Ishikawa (cell line): ENCODE data around the gene ARFGAP1.

Experiments
- CEBPB ChIP-seq: IDR thresholded peaks from 2 replicates; pipeline ENCODE4 v1.6.1; 2012
- CREB1 ChIP-seq: IDR thresholded peaks from 2 replicates; pipeline ENCODE4 v1.6.1; 2012; ENCODE audit warnings: low read depth
- EGR1 ChIP-seq: IDR thresholded peaks from 2 replicates; pipeline ENCODE4 v1.6.1; 2012
- EP300 ChIP-seq: IDR thresholded peaks from 2 replicates; pipeline ENCODE4 v1.6.1; 2012; ENCODE audit warnings: borderline replicate concordance
- FOXM1 ChIP-seq: IDR thresholded peaks from 2 replicates; pipeline ENCODE4 v1.6.1; 2012; ENCODE audit warnings: low read depth, borderline replicate concordance
- NFIC ChIP-seq: IDR thresholded peaks from 2 replicates; pipeline ENCODE4 v1.6.1; 2012
- RAD21 ChIP-seq: IDR thresholded peaks from 2 replicates; pipeline ENCODE4 v1.6.1; 2012; ENCODE audit warnings: low read depth
- TAF1 ChIP-seq: IDR thresholded peaks from 2 replicates; pipeline ENCODE4 v1.6.1; 2012; ENCODE audit warnings: low read depth, mild to moderate bottlenecking
- TCF12 ChIP-seq: IDR thresholded peaks from 2 replicates; pipeline ENCODE4 v1.6.1; 2012; ENCODE audit warnings: low read depth
- TEAD4 ChIP-seq: IDR thresholded peaks from 2 replicates; pipeline ENCODE4 v1.6.1; 2012
- YY1 ChIP-seq: IDR thresholded peaks from 2 replicates; pipeline ENCODE4 v1.6.1; 2012; ENCODE audit warnings: low read depth
- ZBTB7A ChIP-seq: IDR thresholded peaks from 2 replicates; pipeline ENCODE4 v1.6.1; 2012; ENCODE audit warnings: low read depth
- TF ChIP-seq, protein P1 (sequence below): IDR thresholded peaks from 2 replicates; pipeline ENCODE4 v1.6.1; 2012; ENCODE audit warnings: low read depth, mild to moderate bottlenecking
- TF ChIP-seq, protein P2 (sequence below): IDR thresholded peaks from 2 replicates; pipeline ENCODE4 v1.6.1; 2012
- TF ChIP-seq, protein P3 (sequence below): IDR thresholded peaks from 2 replicates; pipeline ENCODE4 v1.6.1; 2012

Gene ARFGAP1

DNA sequence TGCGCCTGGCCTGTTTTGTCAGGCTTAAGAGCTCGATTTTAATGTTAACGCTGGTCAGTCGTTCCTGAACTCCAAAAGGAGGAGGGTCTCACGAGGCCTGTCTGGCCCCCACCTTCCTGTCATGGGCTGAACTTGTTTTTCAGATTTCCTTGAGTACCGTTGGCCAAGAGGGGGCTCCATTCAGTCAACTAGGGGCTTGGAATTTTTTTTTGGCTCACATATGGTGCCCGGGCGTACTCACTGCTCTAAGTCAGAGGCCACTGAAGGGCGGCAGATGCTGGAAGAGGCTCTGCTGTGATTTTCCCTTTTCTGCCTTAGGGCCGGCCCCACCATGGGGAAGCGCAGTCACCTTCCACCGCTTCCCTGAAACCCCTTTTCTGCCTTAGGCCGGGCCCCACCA is 43.8 kb upstream of the ARFGAP1 start:
- no peak for TF ChIP-seq TEAD4
- TF ChIP-seq CREB1, result no peak
- TF ChIP-seq NFIC, result no peak
- TF ChIP-seq, protein P1, sequence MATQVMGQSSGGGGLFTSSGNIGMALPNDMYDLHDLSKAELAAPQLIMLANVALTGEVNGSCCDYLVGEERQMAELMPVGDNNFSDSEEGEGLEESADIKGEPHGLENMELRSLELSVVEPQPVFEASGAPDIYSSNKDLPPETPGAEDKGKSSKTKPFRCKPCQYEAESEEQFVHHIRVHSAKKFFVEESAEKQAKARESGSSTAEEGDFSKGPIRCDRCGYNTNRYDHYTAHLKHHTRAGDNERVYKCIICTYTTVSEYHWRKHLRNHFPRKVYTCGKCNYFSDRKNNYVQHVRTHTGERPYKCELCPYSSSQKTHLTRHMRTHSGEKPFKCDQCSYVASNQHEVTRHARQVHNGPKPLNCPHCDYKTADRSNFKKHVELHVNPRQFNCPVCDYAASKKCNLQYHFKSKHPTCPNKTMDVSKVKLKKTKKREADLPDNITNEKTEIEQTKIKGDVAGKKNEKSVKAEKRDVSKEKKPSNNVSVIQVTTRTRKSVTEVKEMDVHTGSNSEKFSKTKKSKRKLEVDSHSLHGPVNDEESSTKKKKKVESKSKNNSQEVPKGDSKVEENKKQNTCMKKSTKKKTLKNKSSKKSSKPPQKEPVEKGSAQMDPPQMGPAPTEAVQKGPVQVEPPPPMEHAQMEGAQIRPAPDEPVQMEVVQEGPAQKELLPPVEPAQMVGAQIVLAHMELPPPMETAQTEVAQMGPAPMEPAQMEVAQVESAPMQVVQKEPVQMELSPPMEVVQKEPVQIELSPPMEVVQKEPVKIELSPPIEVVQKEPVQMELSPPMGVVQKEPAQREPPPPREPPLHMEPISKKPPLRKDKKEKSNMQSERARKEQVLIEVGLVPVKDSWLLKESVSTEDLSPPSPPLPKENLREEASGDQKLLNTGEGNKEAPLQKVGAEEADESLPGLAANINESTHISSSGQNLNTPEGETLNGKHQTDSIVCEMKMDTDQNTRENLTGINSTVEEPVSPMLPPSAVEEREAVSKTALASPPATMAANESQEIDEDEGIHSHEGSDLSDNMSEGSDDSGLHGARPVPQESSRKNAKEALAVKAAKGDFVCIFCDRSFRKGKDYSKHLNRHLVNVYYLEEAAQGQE, result no peak

DNA sequence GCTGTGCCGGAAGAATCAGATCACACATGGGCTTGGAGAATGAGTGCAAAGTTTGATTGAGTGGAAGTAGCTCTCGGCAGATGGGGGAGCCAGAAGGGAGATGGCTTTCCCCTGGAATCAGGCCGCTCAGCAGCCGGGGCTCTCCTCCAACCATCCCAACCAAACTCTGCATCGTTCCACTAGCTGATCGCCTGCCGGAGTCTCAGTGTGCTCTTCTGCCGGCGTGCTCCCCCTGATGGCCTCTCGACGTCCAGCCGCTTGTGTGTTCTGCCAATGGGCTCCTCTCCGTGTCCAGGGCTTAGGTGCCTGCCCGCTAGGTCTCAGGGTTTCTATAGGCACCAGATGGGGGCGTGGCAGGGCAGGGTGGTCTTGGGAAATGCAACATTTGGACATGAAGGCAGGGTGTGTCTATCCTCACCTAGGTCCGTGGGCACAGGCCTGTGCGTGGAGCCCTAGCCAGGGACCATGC is 41.8 kb upstream of the ARFGAP1 start:
- no peak for TF ChIP-seq ZBTB7A
- TF ChIP-seq TEAD4, result no peak
- no peak for TF ChIP-seq YY1
- TF ChIP-seq TCF12, result no peak
- TF ChIP-seq CEBPB, result no peak
- TF ChIP-seq FOXM1, result no peak
- TF ChIP-seq, protein P2, sequence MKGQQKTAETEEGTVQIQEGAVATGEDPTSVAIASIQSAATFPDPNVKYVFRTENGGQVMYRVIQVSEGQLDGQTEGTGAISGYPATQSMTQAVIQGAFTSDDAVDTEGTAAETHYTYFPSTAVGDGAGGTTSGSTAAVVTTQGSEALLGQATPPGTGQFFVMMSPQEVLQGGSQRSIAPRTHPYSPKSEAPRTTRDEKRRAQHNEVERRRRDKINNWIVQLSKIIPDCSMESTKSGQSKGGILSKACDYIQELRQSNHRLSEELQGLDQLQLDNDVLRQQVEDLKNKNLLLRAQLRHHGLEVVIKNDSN, result no peak
- TF ChIP-seq, protein P1, result no peak
- no peak for TF ChIP-seq TAF1
- TF ChIP-seq, protein P3, sequence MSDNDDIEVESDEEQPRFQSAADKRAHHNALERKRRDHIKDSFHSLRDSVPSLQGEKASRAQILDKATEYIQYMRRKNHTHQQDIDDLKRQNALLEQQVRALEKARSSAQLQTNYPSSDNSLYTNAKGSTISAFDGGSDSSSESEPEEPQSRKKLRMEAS, result no peak
- TF ChIP-seq EGR1, result no peak

DNA sequence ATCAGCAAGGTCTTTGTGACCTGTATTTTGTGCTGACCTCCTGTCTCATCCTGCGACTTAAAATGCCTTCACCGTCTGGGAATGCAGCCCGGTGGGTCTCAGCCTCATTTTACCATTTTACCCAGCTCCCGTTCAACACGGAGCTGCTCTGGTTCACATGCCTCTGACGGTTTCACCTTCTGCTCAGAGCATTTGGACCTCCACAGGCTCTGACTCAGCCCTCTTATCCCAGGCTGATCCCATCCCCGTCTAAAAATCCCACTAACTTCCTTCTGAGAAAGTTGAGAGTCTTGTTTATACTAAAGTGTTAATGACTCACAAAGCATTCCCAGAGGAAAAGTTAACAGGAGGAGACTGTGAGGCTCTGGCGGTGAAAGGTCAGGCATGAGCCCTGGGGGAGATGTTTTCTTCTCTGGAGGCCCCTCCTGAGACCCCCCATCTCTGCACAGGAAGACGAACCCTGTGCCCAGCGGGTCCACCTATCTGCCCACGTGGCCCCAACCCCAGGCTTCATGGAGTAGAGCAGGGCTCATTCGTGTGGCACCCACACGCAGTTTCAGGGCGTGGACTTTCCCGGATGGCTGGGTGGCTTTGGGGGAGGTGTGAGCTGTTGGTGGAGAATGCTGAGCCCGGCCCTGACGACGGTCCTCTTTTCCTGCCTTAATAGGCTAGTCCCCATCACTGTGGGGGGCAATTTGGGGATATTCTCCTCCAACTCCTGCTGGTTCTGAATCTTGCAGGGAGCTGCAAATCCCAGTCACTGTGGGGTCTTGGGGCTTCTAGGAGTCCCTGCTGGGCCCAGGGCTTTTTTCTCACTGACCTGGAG is 40.2 kb upstream of the ARFGAP1 start:
- TF ChIP-seq NFIC (no peak), EGR1 (no peak), FOXM1 (no peak), CREB1 (no peak), TCF12 (no peak), ZBTB7A (no peak), YY1 (no peak), TAF1 (no peak), EP300 (no peak), TEAD4 (no peak), RAD21 (no peak), CEBPB (no peak)
- TF ChIP-seq, protein P3, result no peak
- TF ChIP-seq, protein P1, result no peak
- TF ChIP-seq, protein P2, result no peak

DNA sequence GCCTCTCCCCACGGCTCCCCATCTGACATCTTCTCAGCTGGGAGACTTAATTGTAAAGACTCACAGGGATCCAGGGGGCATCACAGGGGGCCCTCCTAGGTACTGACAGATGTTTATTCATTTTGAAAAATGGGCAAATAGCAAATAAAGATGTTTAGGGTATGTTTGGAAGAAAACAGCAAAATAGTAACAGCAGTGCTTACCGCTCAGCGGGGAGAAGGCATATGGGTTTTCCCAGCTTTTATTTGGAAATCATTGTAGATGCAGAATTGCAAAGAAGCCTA is 39.6 kb upstream of the ARFGAP1 start:
- TF ChIP-seq TEAD4, result no peak
- no peak for TF ChIP-seq EP300
- TF ChIP-seq, protein P1, result no peak
- TF ChIP-seq NFIC, result no peak
- TF ChIP-seq, protein P3, result no peak
- TF ChIP-seq TAF1, result no peak
- no peak for TF ChIP-seq CEBPB
- no peak for TF ChIP-seq YY1
- TF ChIP-seq FOXM1, result no peak
- TF ChIP-seq, protein P2, result no peak
- TF ChIP-seq EGR1, result no peak
- no peak for TF ChIP-seq TCF12
- TF ChIP-seq ZBTB7A, result no peak
- no peak for TF ChIP-seq RAD21
- no peak for TF ChIP-seq CREB1
